ENCODE measurements around the gene GPLD1.

GPLD1 gene

GRCh38 chr6:24378473-24379097 is 110.8 kb downstream of the GPLD1 start:
- no peak for DNase-seq

Data from NCI-H510A treated with DMSO at 0.1 percent for 48 hours (cell line).